Measurements from ENCODE around the gene ROBO2.

- no peak for TF ChIP-seq SMC3 (IDR thresholded peaks at IDR 0.05; ENCODE audit: borderline replicate concordance, low read length)
- TF ChIP-seq, protein P1, sequence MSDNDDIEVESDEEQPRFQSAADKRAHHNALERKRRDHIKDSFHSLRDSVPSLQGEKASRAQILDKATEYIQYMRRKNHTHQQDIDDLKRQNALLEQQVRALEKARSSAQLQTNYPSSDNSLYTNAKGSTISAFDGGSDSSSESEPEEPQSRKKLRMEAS (IDR thresholded peaks at IDR 0.05; ENCODE audit: low read depth, low read length), result no peak
- TF ChIP-seq CTCF (IDR thresholded peaks at IDR 0.05 in 2 of 3, conservative IDR thresholded peaks at IDR 0.05 in 1 of 3; ENCODE audit: control insufficient read depth in 2 of 3, extremely low read depth in 1 of 3, insufficient read depth in 1 of 3, low read depth in 3 of 3, low read length in 3 of 3), result no peak
- TF ChIP-seq ZNF274 (IDR thresholded peaks at IDR 0.05; ENCODE audit: insufficient read depth, insufficient read length), result no peak
- TF ChIP-seq BRCA1 (IDR thresholded peaks at IDR 0.05; ENCODE audit: low read depth, low read length), result no peak
- no peak for TF ChIP-seq DPF2 (IDR thresholded peaks at IDR 0.05)
- TF ChIP-seq SP1 (IDR thresholded peaks at IDR 0.05; ENCODE audit: low read depth, low read length), result no peak
- TF ChIP-seq POLR2A (IDR thresholded peaks at IDR 0.05; ENCODE audit: low read depth, low read length), result no peak
- no peak for TF ChIP-seq TCF12 (IDR thresholded peaks at IDR 0.05; ENCODE audit: low read depth, low read length)
Observed at GRCh38 chr3:77325702-77326101, 285.8 kb downstream of the ROBO2 start.

Data from GM12878 (cell line).